Measurements from ENCODE around the gene B4GALT3. TPM values are rescaled to one million over a fixed set of nuclear protein-coding genes. Genes with fewer than 3 reads are reported as not detected.

The B4GALT3 gene
- total RNA-seq, 2 experiments from 2014 or later = 36.2 to 41.7 TPM

- POLR2A ChIA-PET = interaction anchor here (0.6 kb wide), 1 partner anchor 32 kb away, joined by 3 read pairs; no protein-coding TSS in a partner anchor
- no TSS peak for BruUV-seq (replicated peaks)
- Histone ChIP-seq H4K20me1 (ENCODE audit: insufficient read depth, low read length) (no peaks in the 10 kb centered on the region), H2AFZ (ENCODE audit: low read length) (no peak overlapping the region), H3K4me1 (ENCODE audit: insufficient read depth, low read length, poor library complexity, severe bottlenecking) (peaks cover 27% of the 10 kb centered on the region), H3K9me2 (ENCODE audit: insufficient read depth, low read length) (no peaks in the 10 kb centered on the region), H3K79me2 (ENCODE audit: insufficient read depth, low read depth, low read length) (peaks cover 4% of the 10 kb centered on the region; the same call in 1 of the 2 replicates), H3K4me3 (ENCODE audit: low read depth, low read length, poor library complexity, severe bottlenecking) (no peak overlapping the region), H3K9me3 (ENCODE audit: low read length) (no peaks in the 10 kb centered on the region), H3K4me2 (ENCODE audit: low read length) (no peak overlapping the region), H3K27ac (ENCODE audit: low read depth, low read length, poor library complexity, severe bottlenecking) (no peak overlapping the region), H3K36me3 (ENCODE audit: insufficient read depth, low read length) (peaks cover 40% of the 10 kb centered on the region; the same call in 1 of the 2 replicates)
- no peak for DNase-seq (ENCODE audit: low spot score)
- CTCF ChIA-PET (ENCODE audit: unreplicated experiment) = no interaction called here
- no peak for TF ChIP-seq CTCF (conservative IDR thresholded peaks at IDR 0.05; ENCODE audit: low read length)
- no peak for TF ChIP-seq EZH2phosphoT487 (IDR thresholded peaks at IDR 0.05; ENCODE audit: borderline replicate concordance, low read depth, low read length)
- intact Hi-C loops (cut with micrococcal nuclease; ENCODE audit: unreplicated experiment) = no loop called here
Observed at GRCh38 chr1:161162052-161162451, 15.3 kb downstream of the B4GALT3 start.

- no peaks in the 10 kb centered on the region for H3K9me3 ChIP-seq (ENCODE audit: low read length)
- TF ChIP-seq EZH2phosphoT487 (IDR thresholded peaks at IDR 0.05; ENCODE audit: borderline replicate concordance, low read depth, low read length) (no peak), CTCF (conservative IDR thresholded peaks at IDR 0.05; ENCODE audit: low read length) (no peak)
- H3K9me2 ChIP-seq (ENCODE audit: insufficient read depth, low read length) = no peaks in the 10 kb centered on the region
- H3K27ac ChIP-seq (ENCODE audit: low read depth, low read length, poor library complexity, severe bottlenecking) = no peak overlapping the region
- peaks cover 40% of the 10 kb centered on the region; the same call in 1 of the 2 replicates for H3K36me3 ChIP-seq (ENCODE audit: insufficient read depth, low read length)
- no TSS peak for BruUV-seq (replicated peaks)
- no peak overlapping the region for H2AFZ ChIP-seq (ENCODE audit: low read length)
- ChIA-PET POLR2A (interaction anchor here (0.6 kb wide), 1 partner anchor 32 kb away, joined by 3 read pairs; no protein-coding TSS in a partner anchor), CTCF (ENCODE audit: unreplicated experiment) (no interaction called here)
- DNase-seq (ENCODE audit: low spot score) = no peak
- H3K4me3 ChIP-seq (ENCODE audit: low read depth, low read length, poor library complexity, severe bottlenecking) = no peak overlapping the region
- peaks cover 25% of the 10 kb centered on the region for H3K4me1 ChIP-seq (ENCODE audit: insufficient read depth, low read length, poor library complexity, severe bottlenecking)
- peaks cover 4% of the 10 kb centered on the region; the same call in 1 of the 2 replicates for H3K79me2 ChIP-seq (ENCODE audit: insufficient read depth, low read depth, low read length)
- no peaks in the 10 kb centered on the region for H4K20me1 ChIP-seq (ENCODE audit: insufficient read depth, low read length)
- no peak overlapping the region for H3K4me2 ChIP-seq (ENCODE audit: low read length)
- intact Hi-C loops (cut with micrococcal nuclease; ENCODE audit: unreplicated experiment) = no loop called here
Observed at GRCh38 chr1:161161652-161162051, 15.7 kb downstream of the B4GALT3 start.

- Histone ChIP-seq H3K9me3 (ENCODE audit: low read length) (no peaks in the 10 kb centered on the region), H3K9me2 (ENCODE audit: insufficient read depth, low read length) (no peaks in the 10 kb centered on the region), H2AFZ (ENCODE audit: low read length) (no peak overlapping the region), H3K4me1 (ENCODE audit: insufficient read depth, low read length, poor library complexity, severe bottlenecking) (peaks cover 25% of the 10 kb centered on the region), H3K79me2 (ENCODE audit: insufficient read depth, low read depth, low read length) (peaks cover 6% of the 10 kb centered on the region; the same call in 1 of the 2 replicates), H3K4me2 (ENCODE audit: low read length) (peak overlapping the region; percentile 85; the same call in 1 of the 2 replicates), H4K20me1 (ENCODE audit: insufficient read depth, low read length) (no peaks in the 10 kb centered on the region), H3K27ac (ENCODE audit: low read depth, low read length, poor library complexity, severe bottlenecking) (no peak overlapping the region), H3K36me3 (ENCODE audit: insufficient read depth, low read length) (peaks cover 40% of the 10 kb centered on the region; the same call in 1 of the 2 replicates), H3K4me3 (ENCODE audit: low read depth, low read length, poor library complexity, severe bottlenecking) (no peak overlapping the region)
- intact Hi-C loops (cut with micrococcal nuclease; ENCODE audit: unreplicated experiment) = no loop called here
- ChIA-PET POLR2A (no interaction called here), CTCF (ENCODE audit: unreplicated experiment) (no interaction called here)
- no peak for TF ChIP-seq EZH2phosphoT487 (IDR thresholded peaks at IDR 0.05; ENCODE audit: borderline replicate concordance, low read depth, low read length)
- no TSS peak for BruUV-seq (replicated peaks)
- no peak for DNase-seq (ENCODE audit: low spot score)
Observed at GRCh38 chr1:161160671-161161145, 16.6 kb downstream of the B4GALT3 start.

Data from OCI-LY7 (cell line).